Endothelial cell of hepatic sinusoid (primary cell): ENCODE data around the gene AIF1.

Source experiments
- in situ Hi-C: cut with HindIII; loops from 2 replicates; pipeline ENCODE4 v1.10.0; 2017; ENCODE audit warnings: low sequenced_read_pairs

Gene AIF1

GRCh38 chr6:31639449-31639861 is 24.4 kb downstream of the AIF1 start:
- in situ Hi-C loops = no loop called here

- in situ Hi-C loops = no loop called here
Observed at GRCh38 chr6:31640612-31641011, 25.6 kb downstream of the AIF1 start.

GRCh38 chr6:31641370-31641769 is 26.3 kb downstream of the AIF1 start:
- in situ Hi-C loops = no loop called here

- in situ Hi-C loops = no loop called here
Observed at GRCh38 chr6:31642798-31643570, 27.9 kb downstream of the AIF1 start.

GRCh38 chr6:31643818-31644454 is 28.9 kb downstream of the AIF1 start:
- in situ Hi-C loops = no loop called here

- in situ Hi-C loops = loop anchor here (5.0 kb wide), 2 partner anchors 67 to 192 kb away; no protein-coding TSS in a partner anchor
Observed at GRCh38 chr6:31645325-31645724, 30.3 kb downstream of the AIF1 start.

GRCh38 chr6:31651602-31652191 is 36.7 kb downstream of the AIF1 start:
- in situ Hi-C loops = no loop called here

GRCh38 chr6:31652925-31653724 is 38.1 kb downstream of the AIF1 start:
- in situ Hi-C loops = no loop called here

GRCh38 chr6:31654574-31655348 is 39.7 kb downstream of the AIF1 start:
- in situ Hi-C loops = no loop called here

GRCh38 chr6:31655349-31656237 is 40.6 kb downstream of the AIF1 start, which contains the start of gene APOM:
TSS of gene APOM (plus strand) at chr6:31655894. CDS start at chr6:31655967, 73 bp downstream.
- in situ Hi-C loops = no loop called here

GRCh38 chr6:31657406-31658157 is 42.5 kb downstream of the AIF1 start:
- in situ Hi-C loops = no loop called here

- in situ Hi-C loops = no loop called here
Observed at GRCh38 chr6:31658158-31658688, 43.2 kb downstream of the AIF1 start.

- in situ Hi-C loops = no loop called here
Observed at GRCh38 chr6:31658983-31659648, 44.1 kb downstream of the AIF1 start.

GRCh38 chr6:31659649-31660380 is 44.8 kb downstream of the AIF1 start:
- in situ Hi-C loops = no loop called here

GRCh38 chr6:31660381-31661261 is 45.6 kb downstream of the AIF1 start, which contains the start of gene C6orf47:
TSS of gene C6orf47 (minus strand) at chr6:31660778. CDS start at chr6:31659947, 831 bp downstream.
- in situ Hi-C loops = no loop called here
